ENCODE results near the gene ADAMTSL1.

DNA sequence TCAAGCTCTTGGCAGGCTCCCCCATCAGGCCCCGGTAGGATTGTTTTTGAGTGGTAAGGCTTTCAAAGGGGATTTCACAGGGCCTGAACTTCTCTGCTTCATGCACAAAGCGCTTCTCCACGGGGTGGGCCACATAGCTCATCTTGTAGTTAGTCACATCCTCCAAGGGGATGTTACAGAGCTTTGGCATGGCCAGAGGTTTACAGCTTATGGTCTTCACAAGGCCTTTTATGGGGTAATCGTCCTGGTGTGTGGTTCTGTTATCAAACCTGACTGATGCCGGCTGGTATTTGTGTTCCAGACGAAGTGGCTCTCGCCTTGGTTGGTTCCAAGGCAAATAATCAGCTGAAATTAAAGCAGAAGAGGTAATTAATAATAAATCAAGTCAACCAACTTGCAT, 454.8 kb downstream of the ADAMTSL1 start:
- TF ChIP-seq, protein P1, sequence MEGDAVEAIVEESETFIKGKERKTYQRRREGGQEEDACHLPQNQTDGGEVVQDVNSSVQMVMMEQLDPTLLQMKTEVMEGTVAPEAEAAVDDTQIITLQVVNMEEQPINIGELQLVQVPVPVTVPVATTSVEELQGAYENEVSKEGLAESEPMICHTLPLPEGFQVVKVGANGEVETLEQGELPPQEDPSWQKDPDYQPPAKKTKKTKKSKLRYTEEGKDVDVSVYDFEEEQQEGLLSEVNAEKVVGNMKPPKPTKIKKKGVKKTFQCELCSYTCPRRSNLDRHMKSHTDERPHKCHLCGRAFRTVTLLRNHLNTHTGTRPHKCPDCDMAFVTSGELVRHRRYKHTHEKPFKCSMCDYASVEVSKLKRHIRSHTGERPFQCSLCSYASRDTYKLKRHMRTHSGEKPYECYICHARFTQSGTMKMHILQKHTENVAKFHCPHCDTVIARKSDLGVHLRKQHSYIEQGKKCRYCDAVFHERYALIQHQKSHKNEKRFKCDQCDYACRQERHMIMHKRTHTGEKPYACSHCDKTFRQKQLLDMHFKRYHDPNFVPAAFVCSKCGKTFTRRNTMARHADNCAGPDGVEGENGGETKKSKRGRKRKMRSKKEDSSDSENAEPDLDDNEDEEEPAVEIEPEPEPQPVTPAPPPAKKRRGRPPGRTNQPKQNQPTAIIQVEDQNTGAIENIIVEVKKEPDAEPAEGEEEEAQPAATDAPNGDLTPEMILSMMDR (IDR thresholded peaks at IDR 0.05): no peak
- no peak for TF ChIP-seq ZFX (IDR thresholded peaks at IDR 0.05; ENCODE audit: borderline replicate concordance)

Data from 22Rv1 (cell line).